Activated naive CD8-positive, alpha-beta T cell treated with anti-CD3 and anti-CD28 coated beads, Interleukin-2, amount 50 U/mL, for 16 hours (primary cell): ENCODE data around the gene PHLDB2.

Experiments
- DNase-seq: peaks from one replicate; pipeline ENCODE4 v3.0.0-alpha.2; 2020; ENCODE audit warnings: low read depth, low spot score

PHLDB2 gene

DNA sequence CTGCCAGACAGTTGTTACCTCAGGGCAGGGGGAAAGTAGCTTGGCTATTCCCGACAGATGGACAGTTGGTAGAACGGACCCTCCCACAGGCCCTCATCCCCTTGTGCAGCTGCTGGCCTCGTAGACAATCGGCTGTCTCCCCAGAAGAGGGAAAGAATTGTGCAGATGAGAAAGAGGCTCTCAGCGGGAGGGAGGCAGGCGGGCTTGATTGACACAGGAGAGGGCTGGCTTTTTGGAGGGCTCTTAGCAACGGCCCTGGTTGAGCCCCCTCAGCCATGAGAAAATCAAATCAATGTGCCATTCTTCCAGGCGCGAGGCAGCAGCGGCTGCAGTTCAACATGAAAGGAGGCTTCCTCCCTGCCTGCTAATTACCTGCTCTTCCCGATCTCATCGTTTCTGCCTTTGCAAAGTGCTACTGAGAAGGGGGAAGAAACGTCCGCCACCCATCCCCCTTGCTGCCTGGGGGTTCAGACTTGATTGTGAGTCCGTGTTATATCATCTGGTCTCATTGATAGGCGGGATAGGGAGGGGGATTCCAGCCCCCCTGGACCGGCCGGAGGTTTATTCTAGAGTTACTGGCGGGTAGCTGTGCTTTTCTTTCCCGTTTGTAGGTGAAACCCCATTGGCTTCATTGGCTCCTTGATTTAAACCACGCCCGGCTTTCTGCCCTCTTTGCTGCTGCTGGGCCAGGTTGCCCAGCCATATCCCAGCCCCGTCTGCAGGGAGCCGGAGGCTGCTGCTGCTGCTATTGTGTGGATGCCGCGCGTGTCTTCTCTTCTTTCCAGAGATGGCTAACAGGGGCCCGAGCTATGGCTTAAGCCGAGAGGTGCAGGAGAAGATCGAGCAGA is 139.8 kb downstream of the PHLDB2 start, which contains the start of gene TAGLN3:
TAGLN3 (plus strand) TSS at position 287 of the 848 bp plus-strand sequence; CDS start at position 788, 501 bp downstream.
- DNase-seq: no peak

DNA sequence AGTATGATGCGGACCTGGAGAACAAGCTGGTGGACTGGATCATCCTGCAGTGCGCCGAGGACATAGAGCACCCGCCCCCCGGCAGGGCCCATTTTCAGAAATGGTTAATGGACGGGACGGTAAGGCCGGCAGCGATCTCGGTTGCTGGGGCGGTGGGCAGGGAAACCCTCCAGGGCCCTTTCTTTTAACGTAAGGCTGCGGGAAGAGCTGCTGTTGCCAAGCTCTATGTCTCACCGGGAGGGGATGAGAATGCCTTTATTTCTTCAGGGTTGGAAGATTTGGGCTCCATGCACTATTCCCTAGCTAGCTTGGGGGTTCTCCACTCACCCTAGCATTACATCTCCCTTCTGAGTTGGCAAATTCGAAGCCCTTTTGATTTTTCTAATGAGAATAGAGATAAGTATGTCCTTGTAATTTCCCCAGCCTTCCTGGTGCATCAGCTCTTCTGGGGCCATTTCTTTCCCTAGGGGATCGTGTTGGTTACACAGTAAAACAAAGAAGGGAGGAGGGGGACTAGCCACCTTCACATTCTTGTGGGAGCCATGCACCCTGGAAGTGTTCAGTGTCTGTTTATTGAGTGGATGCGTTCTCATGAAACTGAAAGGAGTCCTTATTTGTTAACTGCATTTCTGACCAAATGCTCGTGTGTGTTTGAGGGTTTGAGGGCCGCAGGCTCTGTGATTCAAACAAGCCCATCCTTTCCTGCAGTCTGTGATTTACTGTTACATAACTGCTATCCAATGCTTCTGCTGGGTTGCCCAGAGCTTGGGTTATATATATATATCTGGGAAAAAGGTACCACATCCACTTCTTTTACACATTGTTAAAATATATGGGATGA is 140.6 kb downstream of the PHLDB2 start:
- DNase-seq: no peak

DNA sequence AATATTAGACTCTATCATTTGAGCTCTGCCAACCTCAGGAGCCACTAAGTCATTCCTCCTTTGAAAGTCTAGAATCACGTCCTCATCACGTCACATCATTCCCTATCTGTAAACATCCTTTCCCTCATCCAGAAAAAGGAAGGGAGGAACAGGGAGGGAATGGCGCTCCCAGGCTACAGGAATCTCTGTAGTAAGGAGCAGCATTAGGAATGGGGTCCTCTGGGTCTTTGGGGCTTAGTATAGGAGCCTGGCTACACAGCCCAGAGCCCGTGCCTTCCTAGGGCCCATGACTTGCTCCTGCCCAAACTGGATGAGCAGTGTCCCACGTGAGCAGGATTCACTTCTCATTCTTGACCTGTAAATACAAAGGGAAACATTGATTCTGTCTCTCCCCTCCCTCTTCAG is 141.3 kb downstream of the PHLDB2 start:
- no peak for DNase-seq

DNA sequence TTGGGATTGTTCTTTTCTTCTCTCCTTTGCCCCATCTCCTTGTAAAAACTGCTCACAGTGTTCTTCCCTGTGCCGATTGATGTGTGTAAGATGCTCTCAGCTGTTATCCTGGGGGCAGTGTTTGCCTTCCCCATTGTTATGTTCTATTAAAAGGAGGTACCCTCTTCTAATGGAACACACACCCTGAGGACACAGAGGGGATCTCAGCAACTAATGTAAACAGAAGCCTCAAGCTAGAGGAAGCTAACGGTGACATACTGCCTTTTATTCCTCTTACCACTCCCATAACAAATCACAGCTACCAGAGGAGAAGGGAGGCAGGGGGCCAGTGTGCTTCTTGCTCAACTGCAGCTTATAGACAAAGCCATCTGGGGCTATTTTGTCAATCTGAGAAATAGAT is 141.9 kb downstream of the PHLDB2 start:
- no peak for DNase-seq

DNA sequence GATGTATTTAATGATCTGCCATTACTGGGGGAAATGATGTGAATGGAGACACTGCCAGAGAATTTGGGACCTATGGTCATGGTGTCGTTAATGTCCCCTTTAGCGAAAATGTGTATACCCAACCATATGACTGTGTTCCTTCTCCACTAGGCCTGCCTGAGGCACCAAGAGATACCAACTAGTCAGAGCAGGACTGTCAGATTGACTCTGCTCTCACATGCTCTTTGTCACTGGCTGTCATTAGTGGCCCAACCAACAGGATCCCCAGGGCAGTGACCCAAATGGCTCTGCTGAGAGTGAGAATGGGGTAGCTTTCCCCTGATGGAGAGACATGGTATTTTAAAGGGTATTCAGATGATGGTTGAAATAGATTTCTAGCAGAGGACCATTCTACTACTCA is 142.5 kb downstream of the PHLDB2 start:
- DNase-seq: no peak

DNA sequence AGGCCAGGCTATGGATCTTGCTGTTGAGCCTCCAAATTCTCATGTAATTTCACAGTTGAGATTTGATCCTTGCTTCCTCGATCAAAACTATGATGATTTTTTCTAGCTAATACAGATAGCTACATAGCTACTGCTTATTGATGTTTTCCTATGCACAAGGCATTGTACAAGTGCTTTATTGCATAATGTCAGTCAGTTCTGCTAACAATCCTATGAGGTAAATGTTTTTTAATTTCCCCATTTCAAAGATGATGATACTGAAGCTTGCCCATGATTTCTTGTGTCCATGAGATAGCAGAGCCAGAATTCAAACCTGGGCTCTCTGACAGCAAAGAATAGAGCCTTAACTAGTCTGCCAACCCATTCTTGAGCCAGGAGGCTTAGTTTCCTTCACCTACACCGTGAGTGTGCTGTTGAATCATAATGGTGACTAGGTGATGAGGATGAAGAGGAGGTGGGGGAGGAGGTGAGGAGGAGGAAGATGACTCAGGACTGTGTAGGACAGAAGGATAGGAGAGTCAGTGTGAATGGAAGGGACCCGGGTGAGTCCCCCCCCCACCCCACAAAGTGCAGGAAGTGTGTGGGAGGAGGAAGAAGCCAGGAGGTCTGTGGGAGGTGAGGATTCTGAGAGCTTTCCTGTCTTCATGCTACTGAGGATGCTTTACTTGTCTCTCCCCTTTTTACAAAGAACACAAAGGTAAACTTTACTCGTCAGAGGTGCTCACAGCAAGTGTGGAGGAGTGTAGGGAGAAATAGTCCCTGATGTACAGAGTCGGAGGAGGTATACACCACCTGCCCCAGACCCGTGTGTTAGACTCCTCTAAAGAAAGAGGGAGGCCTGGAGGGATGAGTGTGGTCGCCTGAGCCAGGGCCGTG is 143.3 kb downstream of the PHLDB2 start:
- peak; percentile 8 for DNase-seq

DNA sequence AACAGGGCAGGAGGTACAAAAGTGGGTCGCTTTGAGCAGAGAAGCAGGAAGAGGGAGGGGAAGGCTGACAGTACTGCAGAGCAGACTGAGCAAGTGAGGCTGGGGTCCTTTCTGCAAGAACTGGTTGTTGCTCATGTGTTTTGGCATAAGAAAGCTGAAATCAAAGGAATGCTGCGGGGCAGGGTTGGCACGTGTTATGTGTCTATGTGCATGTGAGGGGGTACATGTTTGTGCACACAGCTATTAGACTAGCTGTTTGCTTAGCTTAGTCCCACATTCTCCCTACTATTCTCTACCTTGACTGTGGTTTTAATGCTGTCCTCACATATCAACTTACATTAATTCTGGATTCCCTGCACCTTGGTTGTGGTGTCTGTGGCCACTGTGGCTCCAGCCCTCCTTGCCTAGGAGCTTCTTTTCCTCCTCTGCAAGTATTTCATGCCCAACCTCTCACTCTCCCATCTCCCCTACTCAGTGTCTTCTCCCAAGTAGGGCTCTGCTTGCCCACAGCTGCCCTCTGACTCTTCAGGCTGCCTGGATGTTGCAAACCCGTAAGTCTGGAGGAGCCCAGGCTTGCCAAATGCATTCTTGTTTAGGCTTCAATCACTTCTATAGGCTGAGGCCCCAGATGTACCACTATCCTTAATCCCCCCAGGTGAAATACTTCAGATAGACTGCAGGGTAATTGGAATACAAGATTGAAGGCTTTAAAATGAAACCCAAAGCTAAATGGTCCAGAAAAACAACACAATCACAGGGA is 144.4 kb downstream of the PHLDB2 start:
- no peak for DNase-seq

DNA sequence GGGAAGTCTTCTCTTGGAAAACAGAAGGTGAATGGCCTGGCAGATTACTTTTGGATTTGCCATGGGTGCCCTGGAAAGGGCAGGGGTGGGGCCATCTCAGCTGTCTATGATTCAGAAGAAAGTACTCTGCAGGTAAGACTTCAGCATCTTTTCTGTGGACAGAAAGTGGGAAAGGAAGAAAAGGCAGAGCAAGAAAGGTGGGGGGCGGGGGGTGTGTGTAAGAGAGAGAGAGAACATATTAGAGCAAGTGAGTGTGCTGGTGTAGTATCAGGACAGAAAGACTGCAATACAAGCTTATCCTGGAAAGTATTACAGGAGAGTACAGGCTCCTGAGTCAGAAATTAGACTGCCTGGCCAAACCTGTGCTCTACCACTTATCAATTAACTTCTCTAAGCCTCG is 145.1 kb downstream of the PHLDB2 start:
- no peak for DNase-seq

DNA sequence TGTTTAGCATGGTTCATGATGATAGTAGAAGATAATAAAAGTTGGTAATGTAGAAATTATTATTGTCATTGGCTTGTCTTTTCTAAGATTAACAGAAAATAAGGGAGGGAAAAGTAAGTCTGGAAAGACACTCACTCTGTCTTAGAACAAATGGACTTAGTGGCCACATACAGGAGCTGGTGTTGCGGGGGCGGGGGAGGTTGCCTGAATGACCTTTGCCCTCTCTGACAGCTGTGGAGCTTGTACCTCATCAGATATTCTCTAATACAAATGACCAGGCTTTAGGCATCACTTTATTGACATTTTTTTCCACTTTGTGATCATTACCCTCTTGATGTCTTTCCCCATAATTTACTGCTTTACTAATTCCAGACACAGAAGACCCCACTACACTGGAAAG is 145.6 kb downstream of the PHLDB2 start:
- DNase-seq: no peak

DNA sequence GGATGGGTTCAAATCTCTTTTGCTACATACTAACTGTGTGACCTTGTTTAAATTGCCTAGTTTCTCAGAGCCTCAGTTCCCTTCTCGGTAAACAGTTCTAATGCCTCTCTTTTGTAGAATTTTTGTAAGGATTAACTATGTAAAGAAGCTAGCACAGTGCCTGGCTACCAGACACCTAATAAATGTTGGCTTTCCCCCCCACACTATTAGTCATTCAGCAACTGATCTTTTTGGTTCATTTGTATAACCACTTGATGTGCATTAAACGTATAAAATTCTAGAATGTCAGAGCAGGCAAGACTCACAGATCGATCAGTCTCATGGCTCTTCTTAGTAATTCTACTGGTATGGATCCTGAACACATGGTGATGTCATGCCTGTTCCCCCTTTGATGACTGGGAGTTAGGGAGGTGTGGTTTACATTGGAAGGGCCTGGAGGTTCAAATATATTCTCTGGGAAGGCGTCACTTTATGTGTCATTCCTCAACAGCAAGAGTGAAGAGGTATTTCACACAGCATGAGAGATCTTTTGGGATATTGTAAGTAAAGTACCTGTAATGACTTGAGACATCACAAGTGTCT is 146.1 kb downstream of the PHLDB2 start:
- no peak for DNase-seq

DNA sequence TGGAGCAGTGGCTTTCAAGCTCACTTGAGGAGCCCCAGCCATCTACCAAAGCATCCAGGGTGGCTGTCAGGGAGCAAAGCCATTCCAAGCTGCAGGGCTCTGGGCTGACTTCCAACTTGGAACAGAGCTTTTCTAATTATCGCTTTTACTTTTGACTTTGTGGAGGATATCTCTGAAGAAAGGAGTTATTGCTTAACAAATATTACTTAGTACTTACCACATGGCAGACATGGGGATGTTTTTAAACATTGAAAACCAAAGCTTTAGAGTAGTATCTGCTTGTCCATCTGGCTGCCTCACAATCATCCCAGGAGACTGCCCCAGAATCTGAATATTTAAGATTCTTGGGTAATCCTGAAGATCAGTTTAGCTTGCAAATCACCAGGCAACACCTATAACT is 148.6 kb downstream of the PHLDB2 start:
- no peak for DNase-seq

DNA sequence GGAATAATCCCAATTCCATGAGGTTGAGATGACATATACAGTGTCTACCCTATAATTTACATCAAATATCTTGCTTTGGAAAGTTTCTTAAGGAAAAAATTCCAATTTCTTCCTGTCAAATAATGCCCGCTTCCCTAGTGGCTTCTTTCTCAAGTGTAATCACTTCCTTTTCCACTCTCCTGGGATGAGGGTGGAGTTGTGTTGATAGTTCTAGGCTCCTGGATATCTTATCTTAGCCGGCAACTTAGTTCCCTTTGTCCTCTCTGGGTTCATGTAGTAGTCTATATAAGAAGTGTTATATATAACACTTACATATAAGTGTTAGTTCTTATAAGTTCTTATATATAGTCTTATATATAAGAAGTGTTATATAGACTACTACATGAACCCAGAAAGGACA is 150.6 kb downstream of the PHLDB2 start:
- DNase-seq: no peak

DNA sequence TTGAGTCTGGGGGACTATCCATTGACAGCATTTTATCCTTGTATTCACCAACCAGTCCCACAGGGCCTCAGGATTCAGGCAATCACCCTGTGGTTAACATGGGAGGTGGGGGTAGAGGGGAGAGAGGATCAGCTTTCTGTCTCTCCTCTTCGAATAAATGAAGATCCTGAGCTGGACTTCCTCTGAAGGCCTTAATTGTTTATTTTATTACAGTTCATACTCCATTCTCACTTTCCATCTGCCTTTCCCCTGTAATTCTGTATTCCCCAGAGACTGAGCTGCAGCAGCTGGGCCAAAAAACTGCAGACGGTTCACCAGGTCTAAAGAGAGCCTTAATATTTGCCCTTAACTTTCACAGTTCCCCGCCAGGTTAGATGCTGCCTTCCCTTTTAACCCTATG is 151.6 kb downstream of the PHLDB2 start:
- DNase-seq: no peak

DNA sequence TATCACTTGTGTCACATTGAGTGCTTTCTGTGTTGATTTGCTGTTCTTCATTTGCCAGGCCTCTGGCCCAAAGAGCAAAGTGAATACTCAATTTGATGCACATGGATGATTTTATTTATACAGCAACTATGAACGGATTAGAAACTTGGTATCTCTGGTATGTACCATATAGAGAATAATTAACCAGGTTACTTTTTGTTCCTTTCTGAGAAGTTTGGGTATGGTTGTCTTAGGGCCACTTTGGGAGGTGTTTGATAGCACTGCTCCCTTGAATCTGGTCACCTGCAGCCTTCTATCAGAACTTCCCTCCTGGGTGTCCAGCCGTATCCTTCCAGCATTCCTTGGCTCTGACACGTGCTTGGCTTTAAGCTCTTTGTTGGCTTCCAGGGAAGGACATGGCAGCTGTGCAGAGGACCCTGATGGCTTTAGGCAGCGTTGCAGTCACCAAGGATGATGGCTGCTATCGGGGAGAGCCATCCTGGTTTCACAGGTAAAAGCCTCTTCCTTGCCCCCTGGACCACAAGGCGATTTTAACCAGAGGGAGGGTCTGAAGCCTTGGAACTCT is 152.4 kb downstream of the PHLDB2 start:
- no peak for DNase-seq

DNA sequence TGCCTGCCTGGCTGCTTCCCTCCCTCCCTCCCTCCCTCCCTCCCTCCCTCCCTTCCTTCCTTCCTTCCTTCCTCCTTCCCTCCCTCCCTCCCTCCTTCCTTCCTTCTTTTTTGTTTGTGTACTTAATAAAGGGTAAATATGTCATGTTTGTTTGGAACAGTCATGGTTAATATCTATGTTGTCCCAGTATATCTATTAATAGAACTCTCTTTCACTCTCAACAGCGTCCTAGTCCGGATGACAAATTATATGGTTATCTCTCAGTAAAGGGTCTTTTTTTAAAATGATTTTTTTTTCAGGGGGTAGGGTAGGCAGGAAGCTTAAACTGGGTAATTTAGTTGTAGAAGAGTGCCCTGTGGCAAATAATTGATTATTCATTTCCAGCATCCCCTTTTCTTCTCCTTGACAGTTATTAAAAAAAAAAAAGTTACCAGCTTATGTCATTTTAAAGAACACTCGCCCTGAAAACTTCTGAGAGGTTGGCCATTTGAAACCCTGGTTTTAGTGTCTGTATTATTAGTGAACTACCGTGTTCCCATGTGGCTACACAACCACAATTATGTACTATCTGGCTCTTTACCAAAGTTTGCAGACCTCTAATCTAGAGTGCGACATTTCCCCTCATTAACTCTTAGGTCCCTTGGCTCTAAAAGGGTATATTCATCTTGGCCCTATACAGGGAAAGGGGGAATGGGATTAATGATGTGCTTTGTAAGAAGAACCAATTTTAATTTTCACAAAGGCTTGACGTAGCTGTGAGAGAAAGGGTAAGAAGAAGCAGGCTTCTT is 153.3 kb downstream of the PHLDB2 start:
- no peak for DNase-seq

DNA sequence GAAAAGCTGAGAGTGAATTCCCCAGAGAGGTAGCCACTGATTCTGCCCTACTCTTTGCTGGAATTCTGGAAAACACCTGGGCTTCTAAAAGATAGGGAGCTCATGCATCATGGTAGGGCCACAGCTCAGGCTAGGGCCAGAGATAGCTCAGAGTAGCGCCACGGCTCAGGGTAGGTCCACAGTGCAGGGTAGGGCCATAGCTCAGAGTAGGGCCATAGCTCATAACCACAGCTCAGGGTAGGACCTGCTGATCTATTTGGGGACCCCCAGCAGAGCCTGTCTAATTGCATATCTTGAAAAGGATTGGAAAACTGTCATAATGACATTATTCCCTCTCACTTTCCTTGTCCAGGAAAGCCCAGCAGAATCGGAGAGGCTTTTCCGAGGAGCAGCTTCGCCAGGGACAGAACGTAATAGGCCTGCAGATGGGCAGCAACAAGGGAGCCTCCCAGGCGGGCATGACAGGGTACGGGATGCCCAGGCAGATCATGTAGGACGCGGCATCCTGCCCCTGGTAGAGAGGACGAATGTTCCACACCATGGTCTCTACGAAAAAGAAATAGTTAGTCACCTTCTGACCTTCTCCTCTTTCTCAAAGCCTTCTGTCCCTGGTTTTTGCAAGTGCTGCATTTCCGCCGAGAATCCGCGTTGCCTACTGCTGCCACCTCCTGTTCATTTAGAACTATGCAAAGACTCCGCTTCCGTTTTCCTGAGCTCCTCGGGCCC is 154.2 kb downstream of the PHLDB2 start:
- peak; percentile 5 for DNase-seq

DNA sequence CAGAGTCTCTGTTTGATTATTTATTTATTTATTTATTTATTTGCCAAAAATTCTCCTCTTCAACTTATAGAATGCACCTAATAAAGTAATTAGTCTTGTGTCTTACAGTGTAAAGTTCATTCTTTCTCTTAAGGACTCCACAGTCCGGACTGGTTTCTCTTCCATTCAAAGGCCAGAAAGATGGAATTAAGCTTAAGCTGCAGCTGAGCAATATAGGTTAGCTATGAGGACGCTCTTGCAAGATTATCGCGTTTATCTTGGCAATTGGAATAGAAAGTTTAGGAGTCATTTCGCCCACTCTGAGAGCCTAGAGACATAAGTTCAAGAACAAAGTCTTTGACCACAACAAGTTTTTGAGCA is 154.7 kb downstream of the PHLDB2 start:
- DNase-seq: no peak

DNA sequence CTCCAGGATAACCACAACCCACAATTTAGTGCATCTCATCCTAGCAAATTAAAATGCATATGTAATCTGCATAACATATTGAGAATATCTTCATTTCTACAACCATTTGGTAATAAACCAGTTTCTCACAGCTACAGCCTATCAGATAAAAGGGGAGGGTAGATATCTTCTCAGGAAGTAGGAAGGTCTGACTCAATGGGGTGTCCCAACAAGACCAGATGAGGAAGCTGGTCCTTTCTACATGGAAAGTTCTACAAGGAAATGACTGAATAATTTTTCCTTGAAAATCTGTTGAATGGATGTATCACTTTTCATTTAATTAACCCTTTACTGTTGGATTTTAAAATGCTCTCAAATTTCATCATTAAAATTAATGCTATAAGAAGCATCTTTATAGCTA is 158.0 kb downstream of the PHLDB2 start:
- no peak for DNase-seq

DNA sequence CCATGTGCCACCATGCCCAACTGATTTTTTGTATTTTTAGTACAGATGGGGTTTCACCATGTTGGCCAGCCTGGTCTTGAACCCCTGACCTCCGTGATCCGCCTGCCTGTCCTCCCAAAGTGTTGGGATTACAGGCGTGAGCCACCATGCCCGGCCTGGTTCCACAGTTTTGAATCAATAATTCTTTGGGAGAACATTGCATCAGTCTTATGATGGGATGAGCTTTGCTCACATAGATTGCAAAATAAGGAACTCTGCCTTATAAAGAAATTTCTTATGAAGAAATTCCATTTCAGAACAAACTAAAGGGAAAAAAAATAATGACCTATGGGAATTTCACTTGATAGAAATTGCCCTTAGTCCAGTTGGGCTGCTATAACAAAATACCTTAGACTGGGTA is 159.6 kb downstream of the PHLDB2 start:
- no peak for DNase-seq
